RPMI7951 (cell line): Measurements from ENCODE around the gene CCDC69. TPM values are rescaled to one million over a fixed set of nuclear protein-coding genes. Genes with fewer than 3 reads are reported as not detected.

ENCODE experiments used
- DNase-seq: peaks from one replicate; pipeline ENCODE4 v3.0.0-alpha.2; 2012; ENCODE audit warnings: low read depth
- total RNA-seq: library from RNA; depleted of rRNA; stranded (reverse); fragments of >200 nt; shearing (Covaris generic); gene quantifications from 2 replicates; pipeline ENCODE4 v1.2.3, GENCODE V29; 2014; rRNA removed

Gene CCDC69
- total RNA-seq, 1 experiment from 2014 or later, result 1.3 TPM

GRCh38 chr5:151142933-151143332 is 81.0 kb downstream of the CCDC69 start:
- DNase-seq, result no peak

GRCh38 chr5:151141535-151141934 is 82.4 kb downstream of the CCDC69 start:
- DNase-seq, result no peak

GRCh38 chr5:151140686-151141459 is 83.0 kb downstream of the CCDC69 start:
- DNase-seq, result no peak

DNA sequence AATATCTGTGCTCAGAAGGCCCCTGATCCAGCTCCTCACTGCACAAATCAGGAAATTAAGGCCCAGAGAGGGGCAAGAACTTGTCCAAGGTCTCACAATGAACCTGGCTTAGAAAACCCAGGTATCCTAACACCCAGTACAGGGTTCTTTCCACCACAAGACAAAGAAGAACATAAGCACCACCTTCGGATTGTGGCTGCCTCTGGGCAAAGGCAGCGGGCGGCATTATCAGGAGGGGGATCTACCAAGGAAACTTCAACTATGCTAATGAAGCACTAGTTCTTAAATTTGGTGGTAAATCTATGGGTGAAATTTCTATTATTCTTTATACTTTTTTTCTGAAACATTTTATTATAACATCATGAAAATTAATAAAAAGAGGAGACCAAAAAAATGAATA is 84.2 kb downstream of the CCDC69 start:
- no peak for DNase-seq

DNA sequence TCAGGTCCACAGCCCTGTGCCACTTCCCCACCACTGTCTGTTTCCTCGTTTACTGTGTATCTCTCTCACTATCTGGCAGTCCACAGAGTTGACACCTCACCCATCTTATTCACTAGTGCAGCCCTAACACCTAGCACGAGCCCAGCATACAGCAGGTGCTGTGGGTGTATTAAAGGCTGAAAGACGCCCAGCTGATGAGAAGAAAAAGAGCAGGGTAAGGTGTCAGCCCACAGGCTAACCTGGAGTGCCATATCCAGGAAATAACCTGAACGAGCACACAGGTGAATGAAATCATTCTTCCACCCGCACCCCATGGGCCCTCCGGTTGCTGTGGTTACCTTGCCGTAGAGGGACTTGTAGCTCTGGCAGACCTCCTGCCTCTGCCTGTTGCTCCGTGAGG is 84.9 kb downstream of the CCDC69 start:
- no peak for DNase-seq

- DNase-seq, result no peak
Measured at GRCh38 chr5:151138114-151138513, 85.8 kb downstream of the CCDC69 start.

- DNase-seq, result no peak
Measured at GRCh38 chr5:151137067-151137825, 86.6 kb downstream of the CCDC69 start.

DNA sequence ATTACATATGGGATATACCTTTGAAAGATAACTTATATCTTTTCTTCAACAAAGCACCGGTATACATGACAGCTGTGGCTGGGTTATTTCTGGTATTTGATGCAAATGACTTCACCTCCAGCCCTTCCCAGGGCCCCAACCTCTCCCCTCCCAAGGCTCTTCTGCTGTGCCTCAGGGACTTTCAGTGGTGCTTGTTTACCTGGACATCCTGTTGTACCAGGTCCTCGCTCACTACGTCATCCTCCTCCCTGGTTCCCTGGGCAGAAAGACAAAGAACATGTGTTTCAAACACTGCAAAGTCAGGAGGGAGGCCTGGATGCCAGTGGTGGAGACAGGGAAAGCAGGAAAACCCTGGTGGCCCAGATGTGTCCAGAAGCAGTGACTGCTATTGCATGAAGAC is 89.7 kb downstream of the CCDC69 start:
- DNase-seq, result no peak

DNA sequence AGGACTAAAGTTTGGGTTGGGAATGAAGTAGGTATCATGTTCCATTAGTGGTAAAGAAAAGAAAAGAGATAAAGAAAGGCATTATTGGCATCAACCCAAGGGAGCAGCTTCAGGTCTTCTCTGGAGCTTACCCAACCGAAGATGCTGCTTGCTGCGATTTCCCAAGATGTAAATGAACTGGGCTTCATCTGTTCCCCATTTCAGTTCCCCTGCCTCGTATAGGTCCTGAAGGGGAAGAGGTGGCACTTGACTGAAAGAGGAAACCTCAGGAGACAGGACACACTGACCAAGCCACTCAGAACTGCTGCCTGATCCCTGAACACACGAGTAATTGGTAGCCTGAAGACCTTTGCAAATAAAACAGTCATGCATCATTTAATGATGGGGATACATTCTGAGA is 90.9 kb downstream of the CCDC69 start:
- no peak for DNase-seq

Other genes with a start within 250 kb of the CCDC69 start
- gene GPX3, start 203.5 kb downstream of the CCDC69 start, total RNA-seq, result 3.1 and 4.4 TPM in 2 replicates
- 96.2 and 106 TPM in 2 replicates for gene TNIP1, start 143.1 kb downstream of the CCDC69 start, total RNA-seq
- 273 and 335 TPM in 2 replicates for gene ANXA6, start 66.3 kb downstream of the CCDC69 start, total RNA-seq
- 13.3 and 15.5 TPM in 2 replicates for gene GM2A, start 29.1 kb upstream of the CCDC69 start, total RNA-seq
- gene SLC36A3, start 79.7 kb upstream of the CCDC69 start, total RNA-seq, result not detected in 2 replicates
- not detected in 2 replicates for gene SLC36A2, start 123.5 kb upstream of the CCDC69 start, total RNA-seq
- 2.4 and 2.5 TPM in 2 replicates for gene SLC36A1, start 223.5 kb upstream of the CCDC69 start, total RNA-seq